ENCODE results near the gene RARS2.

- TF ChIP-seq CTCF (IDR thresholded peaks at IDR 0.05) (no peak), POLR2AphosphoS5 (IDR thresholded peaks at IDR 0.05) (no peak), POLR2A (IDR thresholded peaks at IDR 0.05) (no peak)
Measured at GRCh38 chr6:87487555-87487954, 102.2 kb downstream of the RARS2 start.
